ENCODE results near the gene ERBB2. TPM values are rescaled to one million over a fixed set of nuclear protein-coding genes. Genes with fewer than 3 reads are reported as not detected.

ERBB2 gene
- total and polyA plus RNA-seq, 10 of the 15 experiments (the other 5 are each of a cell fraction or from before 2014, with no cell fraction given), result 0.39 to 7.0 (median 4.3) TPM

- no peak overlapping the region for H3K27ac ChIP-seq (ENCODE audit: control insufficient read depth, insufficient read depth)
- intact Hi-C loops (cut with micrococcal nuclease; ENCODE audit: unreplicated experiment) (no loop called here), in situ Hi-C loops (cut with MboI) (no loop called here)
- no peak overlapping the region for H2AFZ ChIP-seq (ENCODE audit: control insufficient read depth, low read depth, low read length)
- no peaks in the 10 kb centered on the region for H4K20me1 ChIP-seq (ENCODE audit: control insufficient read depth, insufficient read depth)
- BruUV-seq (replicated peaks), result no TSS peak
- no peaks in the 10 kb centered on the region for H3K36me3 ChIP-seq (ENCODE audit: control insufficient read depth in 2 of 2, insufficient read depth in 2 of 2, low read length in 1 of 2)
- ChIA-PET CTCF (interaction anchor here (0.6 to 1.4 kb wide), 5 partner anchors 9 to 565 kb away, joined by 3 to 4 read pairs (median 3); no protein-coding TSS in a partner anchor), RAD21 (ENCODE audit: unreplicated experiment) (no interaction called here), POLR2A (interaction anchor here (0.6 to 0.7 kb wide), 2 partner anchors 231 to 234 kb away, joined by 3 read pairs; no protein-coding TSS in a partner anchor), SMC1A (ENCODE audit: uncharacterized antibody, unreplicated experiment) (interaction anchor here (0.6 to 1.6 kb wide), 2 partner anchors 13 to 49 kb away, joined by 3 to 4 read pairs; no protein-coding TSS in a partner anchor)
- DNase-seq (ENCODE audit: low read depth, low spot score), result no peak
- H3K79me2 ChIP-seq (ENCODE audit: control insufficient read depth, insufficient read depth, low read length), result no peaks in the 10 kb centered on the region
- no peaks in the 10 kb centered on the region; a peak in 2 of 4 replicates for H3K27me3 ChIP-seq (replicated peaks in 1 of 2; ENCODE audit: control insufficient read depth in 2 of 2, insufficient read depth in 2 of 2, low read length in 1 of 2)
- peaks cover 3% of the 10 kb centered on the region; the same call in 1 of the 2 replicates for H3K4me1 ChIP-seq (ENCODE audit: control insufficient read depth, insufficient read depth, low read length)
- no peak overlapping the region for H3K4me2 ChIP-seq (ENCODE audit: control insufficient read depth, insufficient read depth)
- FAIRE-seq, result no peak
- H3K9me3 ChIP-seq (replicated peaks; ENCODE audit: control insufficient read depth, insufficient read depth, low read length), result no peaks in the 10 kb centered on the region
- no peak overlapping the region for H3K9ac ChIP-seq (ENCODE audit: control insufficient read depth, insufficient read depth, low read length)
- 60% methylated on average over 16 of the region's 16 CpGs for WGBS (ENCODE audit: insufficient coverage, insufficient replicate concordance, low lambda C conversion rate, missing lambda C conversion rate)
- TF ChIP-seq SRF (IDR thresholded peaks at IDR 0.05; ENCODE audit: low read depth in 2 of 2, low read length in 2 of 2), result no peak
- TF ChIP-seq ZSCAN29 (IDR thresholded peaks at IDR 0.05), result no peak
- H3K4me3 ChIP-seq, result no peak overlapping the region
- ATAC-seq, result no peak
Observed at GRCh38 chr17:39744075-39744835, 44.4 kb downstream of the ERBB2 start.

- RAD21 ChIA-PET (ENCODE audit: unreplicated experiment), result no interaction called here
- 31% methylated on average over 8 of the region's 8 CpGs for WGBS (ENCODE audit: insufficient coverage, insufficient replicate concordance, low lambda C conversion rate, missing lambda C conversion rate)
- intact Hi-C loops (cut with micrococcal nuclease; ENCODE audit: unreplicated experiment) (no loop called here), in situ Hi-C loops (cut with MboI) (no loop called here)
- 0 out of 3 replicates have a peak, but pooled peaks have one; percentile 23 for ATAC-seq
- no peak overlapping the region for H3K4me3 ChIP-seq
- POLR2A ChIA-PET, result interaction anchor here (0.6 kb wide), 1 partner anchor 59 kb away, joined by 4 read pairs; no protein-coding TSS in a partner anchor
- H3K9ac ChIP-seq (ENCODE audit: control insufficient read depth, insufficient read depth, low read length), result no peak overlapping the region
- H3K4me2 ChIP-seq (ENCODE audit: control insufficient read depth, insufficient read depth), result no peak overlapping the region
- H2AFZ ChIP-seq (ENCODE audit: control insufficient read depth, low read depth, low read length), result no peak overlapping the region
- no peaks in the 10 kb centered on the region; a peak in 2 of 4 replicates for H3K27me3 ChIP-seq (replicated peaks in 1 of 2; ENCODE audit: control insufficient read depth in 2 of 2, insufficient read depth in 2 of 2, low read length in 1 of 2)
- FAIRE-seq, result no peak
- H3K4me1 ChIP-seq (ENCODE audit: control insufficient read depth, insufficient read depth, low read length), result no peaks in the 10 kb centered on the region
- no peak overlapping the region for H3K27ac ChIP-seq (ENCODE audit: control insufficient read depth, insufficient read depth)
- no peaks in the 10 kb centered on the region for H3K9me3 ChIP-seq (replicated peaks; ENCODE audit: control insufficient read depth, insufficient read depth, low read length)
- SMC1A ChIA-PET (ENCODE audit: uncharacterized antibody, unreplicated experiment), result interaction anchor here (0.6 to 1.6 kb wide), 2 partner anchors 13 to 48 kb away, joined by 3 to 4 read pairs; no protein-coding TSS in a partner anchor
- TF ChIP-seq BRCA1 (IDR thresholded peaks at IDR 0.05; ENCODE audit: low read depth, low read length) (no peak), SMAD1 (IDR thresholded peaks at IDR 0.05; ENCODE audit: low read depth, partially characterized antibody) (no peak), ZNF207 (IDR thresholded peaks at IDR 0.05; ENCODE audit: borderline replicate concordance) (no peak), NFYA (IDR thresholded peaks at IDR 0.05; ENCODE audit: borderline replicate concordance, low read depth, low read length) (no peak), CBX3 (IDR thresholded peaks at IDR 0.05; ENCODE audit: borderline replicate concordance, low read depth) (no peak), JUND (IDR thresholded peaks at IDR 0.05; ENCODE audit: low read depth, low read length) (no peak), CTCF (IDR thresholded peaks at IDR 0.05 in 2 of 3, conservative IDR thresholded peaks at IDR 0.05 in 1 of 3; ENCODE audit: control insufficient read depth in 2 of 3, extremely low read depth in 1 of 3, insufficient read depth in 1 of 3, low read depth in 3 of 3, low read length in 3 of 3) (no peak)
- CTCF ChIA-PET, result interaction anchor here (1.2 to 1.4 kb wide), 3 partner anchors 8 to 123 kb away, joined by 3 to 4 read pairs (median 3); no protein-coding TSS in a partner anchor
- H3K36me3 ChIP-seq (ENCODE audit: control insufficient read depth in 2 of 2, insufficient read depth in 2 of 2, low read length in 1 of 2), result no peaks in the 10 kb centered on the region
- no TSS peak for BruUV-seq (replicated peaks)
- H3K79me2 ChIP-seq (ENCODE audit: control insufficient read depth, insufficient read depth, low read length), result no peaks in the 10 kb centered on the region
- no peak for DNase-seq (ENCODE audit: low read depth, low spot score)
- no peaks in the 10 kb centered on the region for H4K20me1 ChIP-seq (ENCODE audit: control insufficient read depth, insufficient read depth)
Observed at GRCh38 chr17:39744836-39745215, 45.0 kb downstream of the ERBB2 start.
